ENCODE results near the gene TMEM61.
A peak's percentile ranks its signal among the peaks of the same experiment; 100 is the strongest.

TMEM61 gene

GRCh38 chr1:54967372-54967771 lies 13.1 kb upstream of the TMEM61 start:
- TF ChIP-seq, protein P1, sequence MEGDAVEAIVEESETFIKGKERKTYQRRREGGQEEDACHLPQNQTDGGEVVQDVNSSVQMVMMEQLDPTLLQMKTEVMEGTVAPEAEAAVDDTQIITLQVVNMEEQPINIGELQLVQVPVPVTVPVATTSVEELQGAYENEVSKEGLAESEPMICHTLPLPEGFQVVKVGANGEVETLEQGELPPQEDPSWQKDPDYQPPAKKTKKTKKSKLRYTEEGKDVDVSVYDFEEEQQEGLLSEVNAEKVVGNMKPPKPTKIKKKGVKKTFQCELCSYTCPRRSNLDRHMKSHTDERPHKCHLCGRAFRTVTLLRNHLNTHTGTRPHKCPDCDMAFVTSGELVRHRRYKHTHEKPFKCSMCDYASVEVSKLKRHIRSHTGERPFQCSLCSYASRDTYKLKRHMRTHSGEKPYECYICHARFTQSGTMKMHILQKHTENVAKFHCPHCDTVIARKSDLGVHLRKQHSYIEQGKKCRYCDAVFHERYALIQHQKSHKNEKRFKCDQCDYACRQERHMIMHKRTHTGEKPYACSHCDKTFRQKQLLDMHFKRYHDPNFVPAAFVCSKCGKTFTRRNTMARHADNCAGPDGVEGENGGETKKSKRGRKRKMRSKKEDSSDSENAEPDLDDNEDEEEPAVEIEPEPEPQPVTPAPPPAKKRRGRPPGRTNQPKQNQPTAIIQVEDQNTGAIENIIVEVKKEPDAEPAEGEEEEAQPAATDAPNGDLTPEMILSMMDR (IDR thresholded peaks at IDR 0.05) = no peak

DNA sequence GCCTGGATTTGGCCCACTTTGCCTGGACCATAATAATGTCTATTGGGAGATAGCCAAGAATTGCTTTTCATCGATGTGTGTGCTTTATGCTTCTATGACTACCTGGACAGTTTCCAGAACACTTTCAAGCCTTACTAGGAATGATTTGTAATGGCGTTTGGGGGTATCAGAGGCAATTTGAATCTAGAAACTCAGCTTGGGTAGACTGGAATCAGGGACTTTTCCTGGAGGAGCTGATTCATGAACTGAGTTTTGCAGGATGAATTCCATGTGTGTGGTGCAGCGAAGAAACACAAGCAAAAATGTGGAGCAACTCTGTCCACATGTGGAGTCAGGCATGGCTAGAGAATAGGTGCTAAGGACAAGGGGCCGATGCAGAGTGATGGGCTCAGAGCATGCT lies 11.9 kb upstream of the TMEM61 start:
- TF ChIP-seq, protein P1 (IDR thresholded peaks at IDR 0.05) = no peak

- TF ChIP-seq, protein P1 (IDR thresholded peaks at IDR 0.05) = no peak
Measured at GRCh38 chr1:54969879-54970278, 10.5 kb upstream of the TMEM61 start.

- TF ChIP-seq, protein P1 (IDR thresholded peaks at IDR 0.05) = no peak
Measured at GRCh38 chr1:54970901-54971300, 9.5 kb upstream of the TMEM61 start.

GRCh38 chr1:54971317-54971791 lies 9.1 kb upstream of the TMEM61 start:
- TF ChIP-seq, protein P1 (IDR thresholded peaks at IDR 0.05) = no peak

DNA sequence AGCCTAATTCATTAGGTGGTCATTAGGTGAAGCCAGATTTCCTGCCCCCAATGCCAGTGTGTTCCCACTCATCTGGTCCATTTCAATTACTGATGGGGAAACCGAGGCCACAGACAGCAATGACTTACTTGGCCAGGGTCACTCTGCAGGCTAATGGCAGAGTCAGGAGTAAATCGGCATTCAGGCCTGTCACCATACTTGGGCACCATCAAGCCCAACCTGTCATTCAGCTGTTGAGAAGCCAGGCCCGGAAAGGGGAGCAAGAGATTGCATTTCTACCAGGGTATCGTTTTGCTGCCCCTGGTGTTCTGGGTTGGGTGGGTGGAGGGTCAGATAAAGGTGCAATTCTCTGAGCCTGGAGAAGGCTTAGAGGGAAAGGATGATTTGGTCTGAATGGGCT lies 8.0 kb upstream of the TMEM61 start:
- TF ChIP-seq, protein P1 (IDR thresholded peaks at IDR 0.05) = no peak

DNA sequence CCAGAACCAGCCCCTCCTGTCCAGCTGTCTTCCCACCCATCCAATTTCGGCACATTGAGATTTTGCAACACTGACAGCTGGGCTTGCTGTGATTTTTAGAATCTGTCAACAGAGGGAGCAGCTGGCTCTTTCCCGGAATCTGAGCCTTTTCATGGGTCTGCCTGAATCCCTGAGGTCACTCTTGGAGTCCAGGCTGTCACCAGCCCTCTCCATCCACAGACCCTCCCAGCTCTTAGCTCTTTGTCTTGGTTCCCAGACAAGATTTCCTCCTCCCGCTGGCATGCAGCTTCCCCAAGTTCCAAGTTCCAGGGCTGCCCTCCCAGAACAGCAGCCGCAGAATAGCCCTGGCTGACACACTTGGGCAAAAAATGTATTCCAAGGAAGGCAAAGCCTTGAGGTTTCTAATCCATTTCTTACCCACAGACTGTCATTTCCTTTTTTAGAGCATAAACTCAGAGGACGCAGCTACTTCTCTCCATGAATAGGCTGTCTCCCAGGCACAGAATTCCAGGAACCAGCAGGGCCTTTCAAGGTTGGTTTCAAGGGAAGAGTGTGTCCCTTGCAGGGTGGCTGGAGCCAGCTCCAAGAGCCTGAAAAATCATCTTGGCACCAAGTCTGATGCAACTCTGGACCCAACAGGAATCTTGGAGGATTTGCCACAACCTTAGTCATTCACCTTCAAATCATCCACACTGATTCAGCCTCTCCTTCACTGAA lies 7.1 kb upstream of the TMEM61 start:
- TF ChIP-seq, protein P1 (IDR thresholded peaks at IDR 0.05) = peak; percentile 37; the same call in 1 of the 2 replicates

Measured in LNCAP (cell line).